HUES64 (cell line): ENCODE measurements around the gene VPS37D.

Experiments
- H3K27ac ChIP-seq: 2 replicates; pipeline ENCODE4 v1.7.0; 2013; ENCODE audit warnings: low read depth, low read length, inconsistent platforms
- H3K27me3 ChIP-seq: 2 replicates; pipeline ENCODE4 v1.6.1; 2013; ENCODE audit warnings: mild to moderate bottlenecking, low read length; ENCODE audit not compliant: insufficient read depth
- H3K36me3 ChIP-seq: 2 replicates; pipeline ENCODE4 v1.6.1; 2013; ENCODE audit warnings: mild to moderate bottlenecking, low read length; ENCODE audit not compliant: insufficient read depth
- H3K4me1 ChIP-seq: 2 replicates; pipeline ENCODE4 v1.6.1; 2013; ENCODE audit warnings: mild to moderate bottlenecking, low read length, moderate library complexity; ENCODE audit not compliant: insufficient read depth
- H3K4me3 ChIP-seq: 2 replicates; pipeline ENCODE4 v1.5.1; 2013; ENCODE audit warnings: mild to moderate bottlenecking, low read length, moderate library complexity
- H3K9ac ChIP-seq: 2 replicates; pipeline ENCODE4 v1.6.1; 2013; ENCODE audit warnings: mild to moderate bottlenecking, low read depth, low read length
- H3K9me3 ChIP-seq: 2 replicates; pipeline ENCODE4 v1.6.1; 2013; ENCODE audit warnings: low read depth, low read length; ENCODE audit not compliant: insufficient read depth
- whole genome bisulfite sequencing: fragments of 150-250, 120-280 bp; methylation state at CpG from one replicate; pipeline ENCODE4 v1.1.7; 2013; ENCODE audit warnings: missing lambda C conversion rate; 5-methylcytosine and 5-hydroxymethylcytosine counted together

The VPS37D gene

GRCh38 chr7:73681031-73681430, 13.4 kb downstream of the VPS37D start:
- WGBS, result 82% methylated on average over 8 of the region's 8 CpGs
- H3K4me1 ChIP-seq, result peaks cover 6% of the 10 kb centered on the region; the same call in 1 of the 2 replicates
- peaks cover 13% of the 10 kb centered on the region for H3K36me3 ChIP-seq
- H3K27me3 ChIP-seq, result no peaks in the 10 kb centered on the region
- no peak overlapping the region for H3K4me3 ChIP-seq
- H3K9me3 ChIP-seq, result no peaks in the 10 kb centered on the region
- no peak overlapping the region for H3K9ac ChIP-seq
- H3K27ac ChIP-seq, result no peak overlapping the region

GRCh38 chr7:73682745-73683055, 15.1 kb downstream of the VPS37D start:
- H3K36me3 ChIP-seq, result peaks cover 29% of the 10 kb centered on the region
- H3K9me3 ChIP-seq, result no peaks in the 10 kb centered on the region
- no peaks in the 10 kb centered on the region for H3K27me3 ChIP-seq
- H3K9ac ChIP-seq, result peak overlapping the region; percentile 85
- peak overlapping the region; percentile 88 for H3K27ac ChIP-seq
- peaks cover 6% of the 10 kb centered on the region; the same call in 1 of the 2 replicates for H3K4me1 ChIP-seq
- WGBS, result 1% methylated on average over 33 of the region's 33 CpGs
- H3K4me3 ChIP-seq, result peak overlapping the region; percentile 86

- WGBS, result under 1% methylated on average over 68 of the region's 68 CpGs
- H3K36me3 ChIP-seq, result peaks cover 27% of the 10 kb centered on the region
These were observed 15.6 kb downstream of the VPS37D start, which contains the start of the genes BUD23 and DNAJC30 for GRCh38 chr7:73683056-73683787. Gene BUD23 (plus strand): TSS chr7:73683597. CDS start chr7:73683626, 29 bp downstream. Gene DNAJC30 (minus strand): TSS chr7:73683453. CDS start chr7:73683423, 30 bp downstream.

GRCh38 chr7:73683788-73684693, 16.4 kb downstream of the VPS37D start:
- H3K27ac ChIP-seq, result peak overlapping the region; percentile 79
- H3K4me1 ChIP-seq, result peaks cover 6% of the 10 kb centered on the region; the same call in 1 of the 2 replicates
- H3K9me3 ChIP-seq, result no peaks in the 10 kb centered on the region
- peaks cover 28% of the 10 kb centered on the region for H3K36me3 ChIP-seq
- H3K4me3 ChIP-seq, result peak overlapping the region; percentile 86
- WGBS, result 31% methylated on average over 58 of the region's 58 CpGs
- H3K9ac ChIP-seq, result peak overlapping the region; percentile 98
- H3K27me3 ChIP-seq, result no peaks in the 10 kb centered on the region

More at GRCh38 chr7:73683056-73683787, 15.6 kb downstream of the VPS37D start, which contains the start of the genes BUD23 and DNAJC30:
- H3K4me1 ChIP-seq, result peaks cover 6% of the 10 kb centered on the region; the same call in 1 of the 2 replicates
- H3K9ac ChIP-seq, result peak within 1 kb of the TSS; percentile 98
- peak within 1 kb of the TSS; percentile 86 for H3K4me3 ChIP-seq
- H3K27ac ChIP-seq, result peak within 1 kb of the TSS; percentile 88
- H3K27me3 ChIP-seq, result no peaks in the 10 kb centered on the region
- H3K9me3 ChIP-seq, result no peaks in the 10 kb centered on the region

- Histone ChIP-seq H3K27me3 (no peaks in the 10 kb centered on the region), H3K4me3 (no peak overlapping the region), H3K9me3 (no peaks in the 10 kb centered on the region), H3K27ac (no peak overlapping the region), H3K9ac (no peak overlapping the region), H3K36me3 (peaks cover 39% of the 10 kb centered on the region), H3K4me1 (peaks cover 6% of the 10 kb centered on the region; the same call in 1 of the 2 replicates)
- 96% methylated on average over 18 of the region's 18 CpGs for WGBS
These were observed 17.7 kb downstream of the VPS37D start for GRCh38 chr7:73685311-73685710.

GRCh38 chr7:73688288-73688687, 20.7 kb downstream of the VPS37D start:
- peaks cover 69% of the 10 kb centered on the region for H3K36me3 ChIP-seq
- WGBS, result 91% methylated on average over 8 of the region's 8 CpGs
- H3K9ac ChIP-seq, result no peak overlapping the region
- H3K27ac ChIP-seq, result no peak overlapping the region
- H3K9me3 ChIP-seq, result no peaks in the 10 kb centered on the region
- no peaks in the 10 kb centered on the region for H3K4me1 ChIP-seq
- H3K27me3 ChIP-seq, result no peaks in the 10 kb centered on the region
- H3K4me3 ChIP-seq, result no peak overlapping the region

- 92% methylated on average over 7 of the region's 7 CpGs for WGBS
- Histone ChIP-seq H3K4me1 (no peaks in the 10 kb centered on the region), H3K36me3 (peaks cover 90% of the 10 kb centered on the region)
These were observed 23.0 kb downstream of the VPS37D start for GRCh38 chr7:73690646-73691045.

GRCh38 chr7:73696372-73696771, 28.7 kb downstream of the VPS37D start:
- no peak overlapping the region for H3K4me3 ChIP-seq
- no peak overlapping the region for H3K27ac ChIP-seq
- no peaks in the 10 kb centered on the region for H3K4me1 ChIP-seq
- H3K36me3 ChIP-seq, result peaks cover 84% of the 10 kb centered on the region
- no peaks in the 10 kb centered on the region for H3K27me3 ChIP-seq
- no peaks in the 10 kb centered on the region for H3K9me3 ChIP-seq
- no peak overlapping the region for H3K9ac ChIP-seq
- 100% methylated on average over 3 of the region's 4 CpGs for WGBS

More at GRCh38 chr7:73690646-73691045, 23.0 kb downstream of the VPS37D start:
- H3K9me3 ChIP-seq, result no peaks in the 10 kb centered on the region
- no peak overlapping the region for H3K9ac ChIP-seq
- no peak overlapping the region for H3K27ac ChIP-seq
- no peaks in the 10 kb centered on the region for H3K27me3 ChIP-seq
- H3K4me3 ChIP-seq, result no peak overlapping the region

GRCh38 chr7:73698410-73698809, 30.8 kb downstream of the VPS37D start:
- peaks cover 5% of the 10 kb centered on the region for H3K4me1 ChIP-seq
- peaks cover 72% of the 10 kb centered on the region for H3K36me3 ChIP-seq
- H3K27me3 ChIP-seq, result no peaks in the 10 kb centered on the region
- no peaks in the 10 kb centered on the region for H3K9me3 ChIP-seq
- WGBS, result 93% methylated on average over 7 of the region's 7 CpGs
- H3K9ac ChIP-seq, result no peak overlapping the region
- no peak overlapping the region for H3K27ac ChIP-seq
- H3K4me3 ChIP-seq, result no peak overlapping the region

- no peak overlapping the region for H3K27ac ChIP-seq
- WGBS, result 89% methylated on average over 15 of the region's 15 CpGs
These were observed 31.9 kb downstream of the VPS37D start for GRCh38 chr7:73699370-73700068.

More at GRCh38 chr7:73699370-73700068, 31.9 kb downstream of the VPS37D start:
- Histone ChIP-seq H3K9me3 (no peaks in the 10 kb centered on the region), H3K4me3 (no peak overlapping the region), H3K9ac (no peak overlapping the region), H3K4me1 (peaks cover 7% of the 10 kb centered on the region), H3K27me3 (no peaks in the 10 kb centered on the region), H3K36me3 (peaks cover 61% of the 10 kb centered on the region)
